Mesenchymal stem cell (in vitro differentiated cells and primary cell): ENCODE measurements around the gene C12orf43.

Experiments used
- DNase-seq: peaks from one replicate; pipeline ENCODE4 v3.0.0-alpha.2; 2013
- H2AFZ ChIP-seq: one replicate; pipeline ENCODE4 v1.6.1; 2013; ENCODE audit warnings: low read depth, mild to moderate bottlenecking, control low read depth, inconsistent platforms, low read length, moderate library complexity
- H2AK5ac ChIP-seq: 2 replicates; pipeline ENCODE4 v1.6.1; 2013; ENCODE audit warnings: low read length, moderate library complexity, mild to moderate bottlenecking, inconsistent platforms; ENCODE audit not compliant: severe bottlenecking
- H2BK120ac ChIP-seq: one replicate; pipeline ENCODE4 v1.6.1; 2013; ENCODE audit warnings: low read depth, mild to moderate bottlenecking, inconsistent platforms, low read length, moderate library complexity
- H2BK12ac ChIP-seq, 2 experiments: one replicate each; pipeline ENCODE4 v1.6.1; 2013; ENCODE audit warnings: inconsistent platforms in 2 of 2, low read length in 2 of 2, mild to moderate bottlenecking in 2 of 2, moderate library complexity in 2 of 2, control low read depth in 1 of 2
- H2BK15ac ChIP-seq: one replicate; pipeline ENCODE4 v1.6.1; 2013; ENCODE audit warnings: mild to moderate bottlenecking, low read depth, inconsistent platforms; ENCODE audit not compliant: poor library complexity, severe bottlenecking
- H2BK5ac ChIP-seq: 2 replicates; pipeline ENCODE4 v1.6.1; 2013; ENCODE audit warnings: low read depth, mild to moderate bottlenecking, low read length, control low read depth, inconsistent platforms; ENCODE audit not compliant: poor library complexity, severe bottlenecking
- H3K14ac ChIP-seq, 2 experiments: one replicate each; pipeline ENCODE4 v1.6.1; 2013; ENCODE audit warnings: inconsistent platforms in 2 of 2, low read length in 2 of 2, control low read depth in 1 of 2, mild to moderate bottlenecking in 1 of 2, moderate library complexity in 1 of 2
- H3K18ac ChIP-seq, 2 experiments: one replicate each; pipeline ENCODE4 v1.6.1; 2013; ENCODE audit warnings: inconsistent platforms in 2 of 2, low read length in 2 of 2, control low read depth in 1 of 2, low read depth in 1 of 2, mild to moderate bottlenecking in 1 of 2
- H3K23ac ChIP-seq, 2 experiments: one replicate each; pipeline ENCODE4 v1.6.1; 2013; ENCODE audit warnings: inconsistent platforms in 2 of 2, low read length in 2 of 2, mild to moderate bottlenecking in 2 of 2, moderate library complexity in 2 of 2, control low read depth in 1 of 2
- H3K27ac ChIP-seq: 2 replicates; pipeline ENCODE4 v1.5.1; 2013; ENCODE audit warnings: mild to moderate bottlenecking, moderate library complexity, low read length, control low read depth, inconsistent platforms; ENCODE audit not compliant: poor library complexity, severe bottlenecking
- H3K27me3 ChIP-seq, 2 experiments: 2 replicates each; pipeline versions ENCODE4 v1.6.1 to v1.7.0; 2013; ENCODE audit warnings: low read length in 2 of 2, mild to moderate bottlenecking in 2 of 2, moderate library complexity in 2 of 2, control low read depth in 1 of 2, inconsistent platforms in 1 of 2; ENCODE audit not compliant: control insufficient read depth in 1 of 2, insufficient read depth in 1 of 2
- H3K36me3 ChIP-seq, 2 experiments: 2 replicates each; pipeline versions ENCODE4 v1.6.1 to v1.7.0; 2013; ENCODE audit warnings: low read length in 2 of 2, control low read depth in 1 of 2, inconsistent platforms in 1 of 2, low read depth in 1 of 2, mild to moderate bottlenecking in 1 of 2; ENCODE audit not compliant: insufficient read depth in 2 of 2, control insufficient read depth in 1 of 2
- H3K4ac ChIP-seq, 2 experiments: one replicate each; pipeline ENCODE4 v1.6.1; 2013; ENCODE audit warnings: inconsistent platforms in 2 of 2, low read length in 2 of 2, mild to moderate bottlenecking in 2 of 2, moderate library complexity in 2 of 2, control low read depth in 1 of 2, low read depth in 1 of 2
- H3K4me1 ChIP-seq: 2 replicates; pipeline ENCODE4 v1.6.1; 2013; ENCODE audit warnings: low read depth, low read length, control low read depth; ENCODE audit not compliant: control insufficient read depth, insufficient read depth
- H3K4me2 ChIP-seq: 2 replicates; pipeline ENCODE4 v1.6.1; 2013; ENCODE audit warnings: low read length, mild to moderate bottlenecking, inconsistent platforms; ENCODE audit not compliant: poor library complexity, severe bottlenecking
- H3K4me3 ChIP-seq, 2 experiments: 2 replicates each; pipeline versions ENCODE4 v1.5.1 to v1.7.0; 2013; ENCODE audit warnings: low read length in 2 of 2, mild to moderate bottlenecking in 2 of 2, control low read depth in 1 of 2, low read depth in 1 of 2; ENCODE audit not compliant: insufficient read depth in 1 of 2
- H3K79me1 ChIP-seq: replicated peaks from 2 replicates; pipeline ENCODE4 v1.6.1; 2013; ENCODE audit warnings: mild to moderate bottlenecking, control low read depth, low read length, inconsistent platforms; ENCODE audit not compliant: poor library complexity, severe bottlenecking
- H3K9ac ChIP-seq: 2 replicates; pipeline ENCODE4 v1.7.0; 2013; ENCODE audit warnings: mild to moderate bottlenecking, low read length, moderate library complexity
- H3K9me3 ChIP-seq: 2 replicates; pipeline ENCODE4 v1.7.0; 2013; ENCODE audit warnings: mild to moderate bottlenecking, low read length; ENCODE audit not compliant: control insufficient read depth
- H4K8ac ChIP-seq: one replicate; pipeline ENCODE4 v1.6.1; 2013; ENCODE audit warnings: inconsistent platforms, mild to moderate bottlenecking, low read length, moderate library complexity
- H4K91ac ChIP-seq: one replicate; pipeline ENCODE4 v1.6.1; 2013; ENCODE audit warnings: mild to moderate bottlenecking, low read length, inconsistent platforms
- WGBS: methylation state at CpG from one replicate; pipeline ENCODE4 v1.1.7; 2013; ENCODE audit warnings: mixed read lengths; 5-methylcytosine and 5-hydroxymethylcytosine counted together

The C12orf43 gene

GRCh38 chr12:120950807-120951206 lies 65.5 kb downstream of the C12orf43 start:
- no peak overlapping the region for H2BK15ac ChIP-seq
- no peak overlapping the region for H3K4me3 ChIP-seq
- no peak overlapping the region for H2AFZ ChIP-seq
- H3K4me1 ChIP-seq = peaks cover 2% of the 10 kb centered on the region
- no peak overlapping the region for H4K8ac ChIP-seq
- no peak overlapping the region for H2BK120ac ChIP-seq
- H3K27ac ChIP-seq = no peak overlapping the region
- H3K4me2 ChIP-seq = no peak overlapping the region
- H3K79me1 ChIP-seq = no peaks in the 10 kb centered on the region
- no CpG with 5 or more reads among the region's 5 CpGs for WGBS
- H3K18ac ChIP-seq = no peak overlapping the region
- H2BK5ac ChIP-seq = no peak overlapping the region
- no peaks in the 10 kb centered on the region for H3K36me3 ChIP-seq
- H3K4ac ChIP-seq = no peak overlapping the region
- H3K9me3 ChIP-seq = no peaks in the 10 kb centered on the region
- peaks cover 0 to under 1% of the 10 kb centered on the region in 2 experiments for H3K27me3 ChIP-seq
- H4K91ac ChIP-seq = no peak overlapping the region
- H2BK12ac ChIP-seq = no peak overlapping the region
- H3K23ac ChIP-seq = no peak overlapping the region
- no peak overlapping the region for H3K9ac ChIP-seq
- no peak overlapping the region for H3K14ac ChIP-seq
- no peak for DNase-seq
- no peak overlapping the region for H2AK5ac ChIP-seq
